Measurements from ENCODE around the gene PXMP2.

- TF ChIP-seq CTCF (IDR thresholded peaks at IDR 0.05) (no peak), POLR2A (IDR thresholded peaks at IDR 0.05) (no peak)
Observed at GRCh38 chr12:132659146-132659545, 28.2 kb upstream of the PXMP2 start.

Measured in heart left ventricle (tissue), 13 donors.